ENCODE measurements around the gene MSH3. TPM values are rescaled to one million over a fixed set of nuclear protein-coding genes. Genes with fewer than 3 reads are reported as not detected.

MSH3 gene
- total RNA-seq, 2 donors from 2014 or later, result 9.2 to 10.9 TPM

DNA sequence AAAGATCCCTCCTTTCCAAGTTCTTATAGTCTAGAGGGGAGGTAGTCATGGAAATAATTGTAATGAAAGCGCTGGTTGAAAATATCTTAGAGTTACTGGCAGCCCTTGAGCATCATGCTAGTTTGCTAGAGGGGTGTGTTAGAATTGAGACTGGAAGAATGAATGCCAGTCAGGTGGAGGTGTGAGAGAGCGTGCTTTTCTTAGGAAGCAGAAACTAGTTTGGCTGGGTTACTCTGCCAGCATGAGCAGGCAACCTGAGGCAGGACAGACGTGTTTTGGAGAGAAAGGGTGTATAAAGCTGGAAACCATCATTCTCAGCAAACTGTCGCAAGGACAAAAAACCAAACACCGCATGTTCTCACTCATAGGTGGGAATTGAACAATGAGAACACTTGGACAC is 43.9 kb downstream of the MSH3 start:
- Histone ChIP-seq H3K27me3 (no peaks in the 10 kb centered on the region), H3K4me1 (no peaks in the 10 kb centered on the region), H3K9me3 (no peaks in the 10 kb centered on the region), H3K36me3 (replicated peaks in 1 of 2; ENCODE audit: insufficient read depth in 1 of 2, low read depth in 2 of 2) (no peaks in the 10 kb centered on the region), H3K27ac (no peak overlapping the region), H3K4me3 (no peak overlapping the region)
- intact Hi-C loops (cut with DNase I), result no loop called here
- TF ChIP-seq POLR2A (IDR thresholded peaks at IDR 0.05), result no peak
- TF ChIP-seq, protein P1, sequence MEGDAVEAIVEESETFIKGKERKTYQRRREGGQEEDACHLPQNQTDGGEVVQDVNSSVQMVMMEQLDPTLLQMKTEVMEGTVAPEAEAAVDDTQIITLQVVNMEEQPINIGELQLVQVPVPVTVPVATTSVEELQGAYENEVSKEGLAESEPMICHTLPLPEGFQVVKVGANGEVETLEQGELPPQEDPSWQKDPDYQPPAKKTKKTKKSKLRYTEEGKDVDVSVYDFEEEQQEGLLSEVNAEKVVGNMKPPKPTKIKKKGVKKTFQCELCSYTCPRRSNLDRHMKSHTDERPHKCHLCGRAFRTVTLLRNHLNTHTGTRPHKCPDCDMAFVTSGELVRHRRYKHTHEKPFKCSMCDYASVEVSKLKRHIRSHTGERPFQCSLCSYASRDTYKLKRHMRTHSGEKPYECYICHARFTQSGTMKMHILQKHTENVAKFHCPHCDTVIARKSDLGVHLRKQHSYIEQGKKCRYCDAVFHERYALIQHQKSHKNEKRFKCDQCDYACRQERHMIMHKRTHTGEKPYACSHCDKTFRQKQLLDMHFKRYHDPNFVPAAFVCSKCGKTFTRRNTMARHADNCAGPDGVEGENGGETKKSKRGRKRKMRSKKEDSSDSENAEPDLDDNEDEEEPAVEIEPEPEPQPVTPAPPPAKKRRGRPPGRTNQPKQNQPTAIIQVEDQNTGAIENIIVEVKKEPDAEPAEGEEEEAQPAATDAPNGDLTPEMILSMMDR (IDR thresholded peaks at IDR 0.05), result no peak
- DNase-seq, result no peak
- 74 to 76% methylated on average over 5 of the region's 5 CpGs for WGBS, 2 donors
- no peak for ATAC-seq

- WGBS, 2 donors, result 21 to 30% methylated on average over 1 of the region's 1 CpG
- no peak overlapping the region for H3K27ac ChIP-seq
- no peak overlapping the region for H3K4me3 ChIP-seq
- no peak for DNase-seq
- H3K36me3 ChIP-seq (replicated peaks in 1 of 2; ENCODE audit: insufficient read depth in 1 of 2, low read depth in 2 of 2), result no peaks in the 10 kb centered on the region
- no peaks in the 10 kb centered on the region for H3K4me1 ChIP-seq
- H3K9me3 ChIP-seq, result no peaks in the 10 kb centered on the region
- TF ChIP-seq POLR2A (IDR thresholded peaks at IDR 0.05), result no peak
- TF ChIP-seq, protein P1 (IDR thresholded peaks at IDR 0.05), result no peak
- intact Hi-C loops (cut with DNase I), result no loop called here
- no peaks in the 10 kb centered on the region for H3K27me3 ChIP-seq
- ATAC-seq, result no peak
Observed at GRCh38 chr5:80701597-80701996, 47.1 kb downstream of the MSH3 start.

DNA sequence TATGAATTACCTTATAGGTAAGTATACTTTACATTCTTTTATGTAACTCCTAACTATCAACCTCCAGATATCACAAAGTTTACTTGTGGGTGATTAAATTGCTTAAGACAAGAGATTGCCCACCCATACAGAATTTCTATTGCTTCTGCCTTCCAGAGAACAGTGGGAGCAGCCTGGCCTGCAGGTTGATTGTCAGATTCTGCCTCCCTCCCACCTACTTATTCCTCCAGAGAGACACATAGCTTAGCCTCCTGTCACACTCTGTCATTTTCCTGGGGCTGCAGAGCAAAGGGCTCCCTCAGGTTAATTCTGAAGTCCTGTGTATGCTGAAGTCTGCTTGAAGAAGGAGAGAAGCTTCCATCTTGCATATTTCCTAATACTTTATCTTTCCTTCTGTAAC is 48.8 kb downstream of the MSH3 start:
- intact Hi-C loops (cut with DNase I), result no loop called here
- no peak for TF ChIP-seq POLR2A (IDR thresholded peaks at IDR 0.05)
- TF ChIP-seq, protein P1 (IDR thresholded peaks at IDR 0.05), result no peak
- DNase-seq (no peak), ATAC-seq (no peak)
- no peaks in the 10 kb centered on the region for H3K36me3 ChIP-seq (replicated peaks in 1 of 2; ENCODE audit: insufficient read depth in 1 of 2, low read depth in 2 of 2)
- H3K4me3 ChIP-seq, result no peak overlapping the region
- no peaks in the 10 kb centered on the region for H3K27me3 ChIP-seq
- H3K9me3 ChIP-seq, result no peaks in the 10 kb centered on the region
- H3K27ac ChIP-seq, result no peak overlapping the region
- no peaks in the 10 kb centered on the region for H3K4me1 ChIP-seq

GRCh38 chr5:80703747-80704146 is 49.3 kb downstream of the MSH3 start:
- no peak for TF ChIP-seq POLR2A (IDR thresholded peaks at IDR 0.05)
- TF ChIP-seq, protein P1 (IDR thresholded peaks at IDR 0.05), result no peak
- no peak overlapping the region for H3K27ac ChIP-seq
- ATAC-seq, result no peak
- no peak overlapping the region for H3K4me3 ChIP-seq
- H3K27me3 ChIP-seq, result no peaks in the 10 kb centered on the region
- intact Hi-C loops (cut with DNase I), result no loop called here
- WGBS, 2 donors, result 85 to 89% methylated on average over 5 of the region's 5 CpGs
- H3K9me3 ChIP-seq, result no peaks in the 10 kb centered on the region
- no peak for DNase-seq
- H3K4me1 ChIP-seq, result no peaks in the 10 kb centered on the region
- H3K36me3 ChIP-seq (replicated peaks in 1 of 2; ENCODE audit: insufficient read depth in 1 of 2, low read depth in 2 of 2), result no peaks in the 10 kb centered on the region

GRCh38 chr5:80704221-80704620 is 49.8 kb downstream of the MSH3 start:
- DNase-seq (no peak), ATAC-seq (no peak)
- Histone ChIP-seq H3K27me3 (no peaks in the 10 kb centered on the region), H3K27ac (no peak overlapping the region), H3K4me3 (no peak overlapping the region), H3K36me3 (replicated peaks in 1 of 2; ENCODE audit: insufficient read depth in 1 of 2, low read depth in 2 of 2) (no peaks in the 10 kb centered on the region), H3K9me3 (no peaks in the 10 kb centered on the region), H3K4me1 (no peaks in the 10 kb centered on the region)
- WGBS, 2 donors, result 83 to 100% methylated on average over 1 of the region's 1 CpG
- intact Hi-C loops (cut with DNase I), result no loop called here
- TF ChIP-seq POLR2A (IDR thresholded peaks at IDR 0.05), result no peak
- TF ChIP-seq, protein P1 (IDR thresholded peaks at IDR 0.05), result no peak

All from body of pancreas (tissue), 4 donors.